Testis (tissue), 3 donors: ENCODE results near the gene SCYGR7. TPM values are rescaled to one million over a fixed set of nuclear protein-coding genes. Genes with fewer than 3 reads are reported as not detected.

Experiments used
- DNase-seq: peaks from one replicate; pipeline ENCODE4 v3.0.0-alpha.2; 2019
- H3K27ac ChIP-seq, 2 donors: fragments of 200-600 bp; sonication (generic); one replicate each; pipeline ENCODE4 v1.5.1; 2019
- H3K27me3 ChIP-seq: fragments of 200-600 bp; sonication (generic); one replicate; pipeline ENCODE4 v1.5.1; 2019
- H3K36me3 ChIP-seq: fragments of 200-600 bp; sonication (generic); one replicate; pipeline ENCODE4 v1.5.1; 2017; ENCODE audit warnings: low read depth; ENCODE audit errors: missing control alignments
- H3K4me1 ChIP-seq: fragments of 200-600 bp; sonication (generic); one replicate; pipeline ENCODE4 v1.5.1; 2019
- H3K4me3 ChIP-seq, 2 donors: fragments of 200-600 bp; sonication (generic); one replicate each; pipeline ENCODE4 v1.5.1; 2017 to 2019
- H3K9me3 ChIP-seq: fragments of 200-600 bp; sonication (generic); one replicate; pipeline ENCODE4 v1.5.1; 2017
- CTCF ChIP-seq, 3 experiments: fragments of 450-650 bp in 2 of 3; fragments of 200-600 bp in 1 of 3; sonication (generic) in 1 of 3; IDR thresholded peaks; one replicate each; pipeline ENCODE4 v1.5.1; 2016 to 2019; ENCODE audit warnings: antibody characterized with exemption in 3 of 3, mild to moderate bottlenecking in 2 of 3, moderate library complexity in 1 of 3
- POLR2A ChIP-seq: fragments of 450-650 bp; IDR thresholded peaks from one replicate; pipeline ENCODE4 v1.6.1; 2017; ENCODE audit warnings: antibody characterized with exemption, mild to moderate bottlenecking, moderate library complexity
- WGBS, 2 donors: methylation state at CpG; one replicate each; pipeline ENCODE4 v1.1.5; 2018; 5-methylcytosine and 5-hydroxymethylcytosine counted together
- intact Hi-C: fragments of 100-400 bp; cut with DNase I; formaldehyde crosslinking; loops from one replicate; pipeline ENCODE4 v1.15.1; 2023; ENCODE audit warnings: low total_unique reads
- polyA plus RNA-seq: library from polyadenylated mRNA; stranded (reverse); fragments of 350-450 nt; fragmentation: Illumina TruSeq; extraction: RNeasy Lipid Tissue Mini Kit (QIAGEN cat#74804); gene quantifications from one replicate; pipeline ENCODE4 v1.2.3, GENCODE V29; 2014; ENCODE audit warnings: low read depth, low replicate concordance; ENCODE audit not compliant: insufficient read depth
- small RNA-seq, 2 donors: library from RNA; depleted of rRNA; stranded (forward); fragments of <200 nt; gene quantifications; one replicate each; pipeline ENCODE3, GENCODE V24; 2016
- total RNA-seq, 2 donors: library from RNA; depleted of rRNA; stranded (reverse); fragments of >200 nt; gene quantifications; one replicate each; pipeline ENCODE4 v1.2.3, GENCODE V29; 2016

The SCYGR7 gene
- total and polyA plus RNA-seq, 3 donors from 2014 or later: not detected

- WGBS, 2 donors: 80 to 89% methylated on average over 6 of the region's 6 CpGs
- Histone ChIP-seq H3K4me3 (no peak overlapping the region), H3K9me3 (no peaks in the 10 kb centered on the region), H3K4me1 (no peaks in the 10 kb centered on the region), H3K36me3 (no peaks in the 10 kb centered on the region), H3K27ac (no peak overlapping the region), H3K27me3 (no peaks in the 10 kb centered on the region)
- no peak for TF ChIP-seq CTCF (IDR thresholded peaks at IDR 0.05)
- no peak for TF ChIP-seq POLR2A
- no peak for DNase-seq
- intact Hi-C loops: no loop called here
Observed at GRCh38 chr2:227774895-227775842, 47.0 kb downstream of the SCYGR7 start.

Small RNA genes lying within 50 kb of the gene (small RNA-seq; reads per million reads assigned to genes)
- gene RNA5SP121 (0 reads per million in 2 donors), gene SNRPGP8 (0 reads per million in 2 donors)

Other genes with a start within 250 kb of the SCYGR7 start
- gene SCYGR2, start 129.4 kb upstream of the SCYGR7 start, total RNA-seq: not detected
- not detected for gene SCYGR2, start 129.4 kb upstream of the SCYGR7 start, polyA plus RNA-seq
- gene SCYGR3, start 113.5 kb upstream of the SCYGR7 start, total RNA-seq: not detected
- gene SCYGR3, start 113.5 kb upstream of the SCYGR7 start, polyA plus RNA-seq: not detected
- not detected for gene SCYGR4, start 110.8 kb upstream of the SCYGR7 start, total RNA-seq
- gene SCYGR4, start 110.8 kb upstream of the SCYGR7 start, polyA plus RNA-seq: not detected
- gene SCYGR5, start 61.5 kb upstream of the SCYGR7 start, total RNA-seq: not detected
- gene SCYGR5, start 61.5 kb upstream of the SCYGR7 start, polyA plus RNA-seq: not detected
- under 1 TPM; 0.50 to 0.71 TPM for gene SLC19A3, start 10.3 kb upstream of the SCYGR7 start, total RNA-seq
- gene SLC19A3, start 10.3 kb upstream of the SCYGR7 start, polyA plus RNA-seq: 0.79 TPM
- not detected for gene SCYGR6, start 3.6 kb upstream of the SCYGR7 start, total RNA-seq
- not detected for gene SCYGR6, start 3.6 kb upstream of the SCYGR7 start, polyA plus RNA-seq
- not detected for gene SCYGR8, start 17.6 kb downstream of the SCYGR7 start, total RNA-seq
- not detected for gene SCYGR8, start 17.6 kb downstream of the SCYGR7 start, polyA plus RNA-seq
- under 1 TPM; 0.55 to 0.81 TPM for gene CCL20, start 85.5 kb downstream of the SCYGR7 start, total RNA-seq
- 0.99 TPM for gene CCL20, start 85.5 kb downstream of the SCYGR7 start, polyA plus RNA-seq
- gene DAW1, start 143.3 kb downstream of the SCYGR7 start, total RNA-seq: 10 to 100 TPM; 25.2 to 31.2 TPM
- gene DAW1, start 143.3 kb downstream of the SCYGR7 start, polyA plus RNA-seq: 105 TPM